CD4-positive, alpha-beta T cell treated with Interleukin-10 for 1 hour (primary cell): ENCODE measurements around the gene TRIM22.

ENCODE experiments used
- DNase-seq: peaks from one replicate; pipeline ENCODE4 v3.0.0-alpha.2; 2020

The TRIM22 gene

GRCh38 chr11:5749836-5750235, 60.2 kb downstream of the TRIM22 start:
- DNase-seq, result no peak

- no peak for DNase-seq
Observed at GRCh38 chr11:5753943-5754342, 64.4 kb downstream of the TRIM22 start, which contains the start of gene OR52N4. OR52N4 (plus strand) TSS chr11:5754243; CDS start chr11:5754741, 498 bp downstream.
